Tibial nerve (tissue), 4 donors: ENCODE data around the gene ARAP3. TPM values are rescaled to one million over a fixed set of nuclear protein-coding genes. Genes with fewer than 3 reads are reported as not detected.

ENCODE experiments used
- DNase-seq, 2 donors: peaks; one replicate each; pipeline ENCODE4 v3.0.0-alpha.2; 2019; ENCODE audit warnings: low spot score in 2 of 2
- H3K27ac ChIP-seq, 4 donors: fragments of 200-600 bp; sonication (generic) in 3 of 4; one replicate each; pipeline ENCODE4 v1.5.1; 2017 to 2019; ENCODE audit warnings: mild to moderate bottlenecking in 1 of 4
- H3K27me3 ChIP-seq, 2 donors: fragments of 200-600 bp; sonication (generic) in 1 of 2; one replicate each; pipeline versions ENCODE4 v1.5.1 to v1.6.0; 2017 to 2019
- H3K36me3 ChIP-seq, 3 donors: fragments of 200-600 bp; sonication (generic); one replicate each; pipeline ENCODE4 v1.5.1; 2018 to 2019
- H3K4me1 ChIP-seq, 4 donors: fragments of 200-600 bp; sonication (generic) in 3 of 4; one replicate each; pipeline ENCODE4 v1.5.1; 2017 to 2019
- H3K4me3 ChIP-seq, 4 donors: fragments of 200-600 bp; sonication (generic) in 3 of 4; one replicate each; pipeline ENCODE4 v1.5.1; 2017 to 2019; ENCODE audit warnings: mild to moderate bottlenecking in 1 of 4, moderate library complexity in 1 of 4
- H3K9me3 ChIP-seq, 4 donors: fragments of 200-600 bp; sonication (generic) in 3 of 4; one replicate each; pipeline ENCODE4 v1.5.1; 2017 to 2019
- CTCF ChIP-seq, 5 experiments: fragments of 200-600 bp in 3 of 5; fragments of 450-650 bp in 2 of 5; sonication (generic) in 3 of 5; IDR thresholded peaks; one replicate each; pipeline ENCODE4 v1.5.1; 2016 to 2019; ENCODE audit warnings: antibody characterized with exemption in 5 of 5, mild to moderate bottlenecking in 3 of 5, moderate library complexity in 2 of 5
- EP300 ChIP-seq, 2 donors: sonication (generic); formaldehyde crosslinking; IDR thresholded peaks; one replicate each; pipeline ENCODE4 v1.6.1; 2017; ENCODE audit warnings: antibody characterized with exemption in 2 of 2, mild to moderate bottlenecking in 1 of 2
- POLR2A ChIP-seq, 2 donors: fragments of 450-650 bp; IDR thresholded peaks; one replicate each; pipeline ENCODE4 v1.6.1; 2017; ENCODE audit warnings: antibody characterized with exemption in 2 of 2, mild to moderate bottlenecking in 2 of 2, moderate library complexity in 2 of 2
- WGBS, 2 donors: methylation state at CpG; one replicate each; pipeline ENCODE4 v1.1.5; 2018; 5-methylcytosine and 5-hydroxymethylcytosine counted together
- total RNA-seq, 4 donors: library from RNA; depleted of rRNA; stranded (reverse); fragments of >200 nt; gene quantifications; one replicate each; pipeline ENCODE4 v1.1.0, GENCODE V29; 2016

ARAP3 gene
- total RNA-seq, 4 donors from 2014 or later: 4.4 to 11.8 (median 9.4) TPM

DNA sequence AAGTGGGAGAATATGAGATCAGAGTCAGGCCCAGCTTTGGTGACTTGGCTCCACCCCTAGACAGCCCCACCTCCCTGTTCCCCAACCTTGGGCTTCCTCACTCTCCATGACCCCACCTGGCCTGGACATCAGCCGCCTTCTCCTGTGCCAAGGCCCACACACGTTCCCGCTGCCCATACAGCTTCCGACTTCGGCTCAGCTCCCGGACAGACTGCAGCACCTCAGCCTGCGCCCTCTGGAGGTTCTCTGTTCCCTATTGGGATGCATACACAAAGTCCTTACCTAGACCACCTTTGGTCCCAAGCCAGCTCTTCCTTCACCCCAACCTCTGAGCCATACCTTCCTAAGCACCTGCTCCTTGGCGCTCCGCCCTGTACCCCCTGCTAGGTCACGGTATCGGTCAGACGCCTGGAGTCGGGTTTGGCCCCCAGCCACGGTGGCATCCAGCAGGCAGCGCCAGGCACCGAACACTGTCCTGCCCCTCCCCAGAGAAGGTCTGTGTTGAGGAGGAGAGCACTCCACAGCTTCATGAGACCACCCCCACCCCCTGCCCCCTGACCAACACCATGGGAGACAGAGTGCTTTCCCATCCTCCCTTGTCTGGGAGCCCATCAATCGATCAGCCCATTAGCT is 32.9 kb downstream of the ARAP3 start:
- no peak for TF ChIP-seq CTCF (IDR thresholded peaks at IDR 0.05)
- no peak for TF ChIP-seq POLR2A (IDR thresholded peaks at IDR 0.05)
- Histone ChIP-seq H3K4me1 (peaks cover 0 to 21% (median 9%) of the 10 kb centered on the region in 4 donors), H3K27ac (no peak overlapping the region), H3K4me3 (no peak overlapping the region), H3K27me3 (no peaks in the 10 kb centered on the region), H3K9me3 (no peaks in the 10 kb centered on the region), H3K36me3 (peaks cover 0 to 47% (median 0%) of the 10 kb centered on the region in 3 donors)
- 90 to 91% methylated on average over 12 to 17 of the region's 17 CpGs for WGBS, 2 donors
- no peak for DNase-seq

DNA sequence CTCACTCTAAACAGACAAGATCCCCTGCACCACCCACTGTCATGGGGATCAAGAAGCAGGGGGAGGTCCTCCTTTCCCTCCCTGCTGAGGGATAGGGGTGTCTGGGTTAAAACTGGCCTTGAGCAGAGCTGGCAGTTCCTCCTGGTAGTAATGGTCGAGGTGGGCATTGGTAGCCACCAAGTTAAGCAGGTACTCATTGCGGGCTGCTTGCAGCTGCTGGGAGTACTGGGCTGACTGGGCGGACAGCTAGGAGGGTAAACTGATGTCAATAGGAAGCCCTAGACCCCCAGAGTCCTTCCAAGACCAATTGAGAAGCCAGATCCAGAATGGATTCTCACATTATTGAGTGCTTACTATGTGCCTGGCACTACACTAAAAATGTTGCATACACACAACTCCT is 34.2 kb downstream of the ARAP3 start:
- TF ChIP-seq EP300 (IDR thresholded peaks at IDR 0.05) (no peak), CTCF (IDR thresholded peaks at IDR 0.05) (no peak), POLR2A (IDR thresholded peaks at IDR 0.05) (no peak)
- Histone ChIP-seq H3K36me3 (peaks cover 0 to 60% (median 0%) of the 10 kb centered on the region in 3 donors), H3K27me3 (no peaks in the 10 kb centered on the region), H3K9me3 (no peaks in the 10 kb centered on the region), H3K27ac (no peak overlapping the region), H3K4me3 (no peak overlapping the region), H3K4me1 (peaks cover 0 to 21% (median 9%) of the 10 kb centered on the region in 4 donors)
- no peak for DNase-seq
- 87 to 92% methylated on average over 3 of the region's 3 CpGs for WGBS, 2 donors

DNA sequence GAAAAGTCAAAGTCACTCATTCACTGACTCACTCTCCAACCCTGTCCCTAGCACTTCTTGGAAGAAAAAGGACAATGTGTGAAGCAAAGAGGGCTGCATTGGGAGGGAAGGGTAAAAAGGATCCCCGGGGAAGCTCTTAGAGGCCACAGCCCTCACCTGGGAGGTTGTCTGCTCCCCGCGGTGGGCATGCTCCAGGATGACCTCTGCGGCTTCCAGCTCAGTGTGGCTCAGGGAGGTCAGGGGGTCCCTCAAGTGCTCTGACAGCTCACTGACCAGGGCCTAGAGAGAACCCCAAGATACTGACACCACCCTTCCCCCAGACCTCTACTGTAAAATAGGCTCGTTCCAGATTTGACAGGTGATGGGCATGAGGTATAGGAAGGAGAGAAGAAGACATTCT is 34.8 kb downstream of the ARAP3 start:
- no peak for DNase-seq
- peaks cover 0 to 66% (median 0%) of the 10 kb centered on the region in 3 donors for H3K36me3 ChIP-seq
- no peaks in the 10 kb centered on the region for H3K27me3 ChIP-seq
- no peak overlapping the region for H3K4me3 ChIP-seq
- no peaks in the 10 kb centered on the region for H3K9me3 ChIP-seq
- peaks cover 0 to 21% (median 9%) of the 10 kb centered on the region in 4 donors for H3K4me1 ChIP-seq
- TF ChIP-seq CTCF (IDR thresholded peaks at IDR 0.05): no peak
- no peak for TF ChIP-seq POLR2A (IDR thresholded peaks at IDR 0.05)
- TF ChIP-seq EP300 (IDR thresholded peaks at IDR 0.05): no peak
- H3K27ac ChIP-seq: no peak overlapping the region
- whole genome bisulfite sequencing, 2 donors: 83 to 88% methylated on average over 5 of the region's 5 CpGs

DNA sequence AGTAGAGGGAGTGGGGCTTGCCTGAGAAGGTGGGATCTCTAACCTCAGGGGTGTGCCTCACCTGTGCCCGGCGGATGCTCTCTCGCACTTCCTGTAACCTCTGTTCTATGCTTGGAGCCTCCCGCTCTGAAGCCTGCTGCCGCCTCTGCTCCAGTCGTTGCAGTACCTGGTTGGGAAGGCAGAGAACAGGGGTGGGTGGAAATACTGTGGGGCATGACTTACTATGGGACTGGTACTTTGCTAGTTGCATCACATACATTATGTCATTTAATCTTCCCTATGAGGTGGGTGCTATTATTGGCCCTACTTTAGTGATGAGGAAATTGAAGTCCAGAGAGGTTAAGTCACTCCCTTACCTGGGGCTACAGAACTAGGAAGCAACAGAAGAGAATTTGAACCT is 36.0 kb downstream of the ARAP3 start:
- Histone ChIP-seq H3K27ac (no peak overlapping the region), H3K4me3 (no peak overlapping the region), H3K4me1 (peaks cover 0 to 13% (median 6%) of the 10 kb centered on the region in 4 donors), H3K36me3 (peaks cover 0 to 78% (median 0%) of the 10 kb centered on the region in 3 donors), H3K9me3 (no peaks in the 10 kb centered on the region), H3K27me3 (no peaks in the 10 kb centered on the region)
- 90 to 93% methylated on average over 6 of the region's 6 CpGs for WGBS, 2 donors
- no peak for DNase-seq
- TF ChIP-seq POLR2A (IDR thresholded peaks at IDR 0.05) (no peak), CTCF (IDR thresholded peaks at IDR 0.05) (no peak), EP300 (IDR thresholded peaks at IDR 0.05) (no peak)

DNA sequence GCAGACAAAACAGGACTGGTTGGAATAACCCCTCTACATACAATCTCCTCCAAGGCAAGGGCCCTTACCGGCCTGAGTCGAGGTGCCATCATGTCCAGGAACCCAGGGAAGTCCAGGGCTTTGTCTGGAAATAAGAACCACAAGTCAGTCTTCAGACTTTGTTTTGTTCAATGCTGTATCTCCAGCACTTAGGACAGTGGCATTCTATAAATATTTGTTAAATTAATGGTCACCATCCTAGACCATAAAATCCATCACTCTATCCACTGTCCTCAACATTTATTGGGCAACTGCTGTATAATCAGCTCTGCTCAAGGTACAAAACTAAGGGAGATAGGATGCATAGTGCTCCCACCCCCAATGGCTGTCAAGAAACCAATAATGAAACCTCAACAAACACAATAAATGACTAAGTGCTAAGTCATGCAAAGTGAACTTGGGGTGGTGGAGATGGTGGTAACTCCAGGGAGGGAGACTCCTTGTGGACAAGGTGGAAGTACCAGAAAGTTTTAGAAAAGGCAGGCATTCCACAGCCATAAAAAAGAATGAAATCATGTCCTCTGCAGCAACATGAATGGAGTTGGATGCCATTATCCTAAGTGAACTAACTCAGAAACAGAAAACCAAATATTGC is 40.3 kb downstream of the ARAP3 start:
- no peak overlapping the region for H3K4me3 ChIP-seq
- TF ChIP-seq CTCF (IDR thresholded peaks at IDR 0.05) (no peak), EP300 (IDR thresholded peaks at IDR 0.05) (no peak), POLR2A (IDR thresholded peaks at IDR 0.05) (no peak)
- H3K9me3 ChIP-seq: no peaks in the 10 kb centered on the region
- no peak for DNase-seq
- H3K4me1 ChIP-seq: peaks cover 0 to 16% (median 9%) of the 10 kb centered on the region in 4 donors
- no peaks in the 10 kb centered on the region for H3K27me3 ChIP-seq
- WGBS, 2 donors: 82 to 91% methylated on average over 2 of the region's 2 CpGs
- peaks cover 0 to 68% (median 0%) of the 10 kb centered on the region in 3 donors for H3K36me3 ChIP-seq
- H3K27ac ChIP-seq: no peak overlapping the region
